ENCODE data around the gene CD27. TPM values are rescaled to one million over a fixed set of nuclear protein-coding genes. Genes with fewer than 3 reads are reported as not detected.
"Not testable (repeated sequence)": the region's sequence is repeated elsewhere in the genome, so short reads cannot be mapped to it uniquely, and the experiment has no call there.

Gene CD27
- total and polyA plus RNA-seq, 9 of the 15 experiments (the other 6 are each of a cell fraction or from before 2014, with no cell fraction given): 0.24 TPM; not detected in 8

DNA sequence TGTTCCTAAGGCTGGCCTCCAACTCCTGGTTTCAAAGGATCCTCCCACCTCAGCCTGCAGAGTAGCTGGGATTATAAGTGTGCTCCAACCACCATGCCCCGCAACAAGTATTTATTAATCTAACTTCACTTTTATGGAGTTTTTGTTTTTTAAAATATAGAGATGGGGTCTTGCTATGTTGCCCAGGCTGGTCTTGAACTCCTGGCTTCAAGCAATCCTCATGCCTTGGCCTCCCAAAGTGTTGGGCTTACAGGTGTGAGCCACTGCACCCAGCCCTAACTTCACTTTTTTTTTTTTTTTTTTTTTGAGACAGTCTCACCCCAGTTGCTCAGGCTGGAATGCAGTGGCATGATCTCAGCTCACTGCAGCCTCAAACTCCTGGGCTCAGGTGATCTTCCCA, 45.9 kb downstream of the CD27 start:
- DNase-seq (ENCODE audit: extremely low read depth in 1 of 4, low spot score in 3 of 4); BruUV-seq (replicated peaks); H3K9ac ChIP-seq (ENCODE audit: insufficient read depth in 1 of 2, low read depth in 2 of 2, low read length in 2 of 2); H3K4me3 ChIP-seq; in situ Hi-C loops (cut with MboI); H2AFZ ChIP-seq (ENCODE audit: low read depth, low read length); FAIRE-seq; intact Hi-C loops (cut with micrococcal nuclease); H3K4me2 ChIP-seq (ENCODE audit: insufficient read depth, low read length); POLR2A ChIA-PET; H4K20me1 ChIP-seq (replicated peaks; ENCODE audit: control insufficient read depth, insufficient read depth, low read length); H3K27ac ChIP-seq (ENCODE audit: extremely low read depth, low read depth, low read length); ATAC-seq; H3K9me3 ChIP-seq (replicated peaks; ENCODE audit: control insufficient read depth, insufficient read depth, low read depth, low read length); H3K9me1 ChIP-seq (ENCODE audit: control insufficient read depth, insufficient read depth, low read length); H3K27me3 ChIP-seq (ENCODE audit: control insufficient read depth in 2 of 2, insufficient read depth in 2 of 2, low read length in 2 of 2): not testable (repeated sequence)
- 100% methylated on average over 1 of the region's 1 CpG for WGBS (ENCODE audit: insufficient coverage, low coverage, missing lambda C conversion rate)
- H3K4me1 ChIP-seq (replicated peaks in 1 of 2; ENCODE audit: control insufficient read depth in 2 of 2, insufficient read depth in 2 of 2, low read length in 2 of 2): peaks cover 0 to 13% of the 10 kb centered on the region in 2 experiments; a peak in 3 of 5 replicates
- H3K79me2 ChIP-seq (ENCODE audit: control insufficient read depth, insufficient read depth, low read length): peaks cover 28% of the 10 kb centered on the region
- CTCF ChIA-PET (ENCODE audit: low intra/inter-chr PET ratio): interaction anchor here (0.6 kb wide), 1 partner anchor 24 kb away, joined by 4 read pairs; no protein-coding TSS in a partner anchor
- peaks cover 16% of the 10 kb centered on the region for H3K36me3 ChIP-seq (ENCODE audit: control insufficient read depth, insufficient read depth, low read length)

GRCh38 chr12:6492838-6493496, 48.2 kb downstream of the CD27 start, which contains the start of gene MRPL51:
Gene MRPL51, minus strand, starts transcription at chr12:6493262. Its CDS starts 126 bp downstream, at chr12:6493136.
- intact Hi-C loops (cut with micrococcal nuclease): no loop called here
- Histone ChIP-seq H3K4me3 (peak within 1 kb of the TSS; percentile 50), H3K4me1 (replicated peaks in 1 of 2; ENCODE audit: control insufficient read depth in 2 of 2, insufficient read depth in 2 of 2, low read length in 2 of 2) (peaks cover 0 to 15% of the 10 kb centered on the region in 2 experiments; a peak in 3 of 5 replicates), H3K9me3 (replicated peaks; ENCODE audit: control insufficient read depth, insufficient read depth, low read depth, low read length) (no peaks in the 10 kb centered on the region), H2AFZ (ENCODE audit: low read depth, low read length) (peak within 1 kb of the TSS; percentile 92), H3K27me3 (ENCODE audit: control insufficient read depth in 2 of 2, insufficient read depth in 2 of 2, low read length in 2 of 2) (no peaks in the 10 kb centered on the region), H3K9ac (ENCODE audit: insufficient read depth in 1 of 2, low read depth in 2 of 2, low read length in 2 of 2) (peak within 1 kb of the TSS; percentile 83 to 94), H3K36me3 (ENCODE audit: control insufficient read depth, insufficient read depth, low read length) (peaks cover 35% of the 10 kb centered on the region), H3K79me2 (ENCODE audit: control insufficient read depth, insufficient read depth, low read length) (peaks cover 44% of the 10 kb centered on the region), H3K9me1 (ENCODE audit: control insufficient read depth, insufficient read depth, low read length) (no peaks in the 10 kb centered on the region), H3K4me2 (ENCODE audit: insufficient read depth, low read length) (peak within 1 kb of the TSS; percentile 89), H4K20me1 (replicated peaks; ENCODE audit: control insufficient read depth, insufficient read depth, low read length) (no peaks in the 10 kb centered on the region), H3K27ac (ENCODE audit: extremely low read depth, low read depth, low read length) (peak within 1 kb of the TSS; percentile 86)
- in situ Hi-C loops (cut with MboI): no loop called here
- ATAC-seq (peak; percentile 93), DNase-seq (ENCODE audit: extremely low read depth in 1 of 4, low spot score in 3 of 4) (peak; percentile 86 to 95 (median 90)), FAIRE-seq (peak; percentile 71)
- CTCF ChIA-PET (ENCODE audit: low intra/inter-chr PET ratio): no interaction called here
- under 1% methylated on average over 26 of the region's 39 CpGs for WGBS (ENCODE audit: insufficient coverage, low coverage, missing lambda C conversion rate)
- TSS peak; percentile 93 for BruUV-seq (replicated peaks)
- POLR2A ChIA-PET: interaction anchor here (0.6 to 1.9 kb wide), 12 partner anchors 9 to 360 kb away, joined by 3 to 12 read pairs (median 4); partner anchors contain the start of genes GAPDH, TAPBPL and VAMP1
- TF ChIP-seq RAD21 (CRISPR knock-in tag; conservative IDR thresholded peaks at IDR 0.05 in 1 of 2, IDR thresholded peaks at IDR 0.05 in 1 of 2) (no peak), TAF1 (IDR thresholded peaks at IDR 0.05; ENCODE audit: control insufficient read depth, extremely low read depth, insufficient read depth, low read length, severe bottlenecking) (peak; percentile 88), CTCF (IDR thresholded peaks at IDR 0.05 in 2 of 3, conservative IDR thresholded peaks at IDR 0.05 in 1 of 3; ENCODE audit: insufficient read depth in 2 of 3, low read depth in 1 of 3, low read length in 3 of 3) (no peak), NKRF (IDR thresholded peaks at IDR 0.05; ENCODE audit: borderline replicate concordance) (peak; percentile 16; the same call in 1 of the 2 replicates), ERF (CRISPR knock-in tag; IDR thresholded peaks at IDR 0.05) (no peak), SMARCE1 (IDR thresholded peaks at IDR 0.05) (no peak), ETV1 (tag; conservative IDR thresholded peaks at IDR 0.05; ENCODE audit: low read depth) (peak; percentile 87), CBX2 (IDR thresholded peaks at IDR 0.05; ENCODE audit: insufficient read depth, low read length, poor library complexity, severe bottlenecking) (no peak), ZNF232 (CRISPR knock-in tag; IDR thresholded peaks at IDR 0.05) (no peak)

Measured in K562 (cell line).